Dermis lymphatic vessel endothelial cell (primary cell): ENCODE results near the gene TAS2R20. TPM values are rescaled to one million over a fixed set of nuclear protein-coding genes. Genes with fewer than 3 reads are reported as not detected.

Source experiments
- total RNA-seq: library from RNA; depleted of rRNA; stranded (reverse); fragments of >200 nt; gene quantifications from 2 replicates; pipeline ENCODE4 v1.2.1, GENCODE V29; 2014

The TAS2R20 gene
- total RNA-seq, result 1.7 and 2.4 TPM in 2 replicates

GRCh38 chr12:10998204-10998603 is at the start of gene TAS2R20:
TSS of gene TAS2R20 (minus strand) at chr12:10998304. CDS start at chr12:10997875, 429 bp downstream.

DNA sequence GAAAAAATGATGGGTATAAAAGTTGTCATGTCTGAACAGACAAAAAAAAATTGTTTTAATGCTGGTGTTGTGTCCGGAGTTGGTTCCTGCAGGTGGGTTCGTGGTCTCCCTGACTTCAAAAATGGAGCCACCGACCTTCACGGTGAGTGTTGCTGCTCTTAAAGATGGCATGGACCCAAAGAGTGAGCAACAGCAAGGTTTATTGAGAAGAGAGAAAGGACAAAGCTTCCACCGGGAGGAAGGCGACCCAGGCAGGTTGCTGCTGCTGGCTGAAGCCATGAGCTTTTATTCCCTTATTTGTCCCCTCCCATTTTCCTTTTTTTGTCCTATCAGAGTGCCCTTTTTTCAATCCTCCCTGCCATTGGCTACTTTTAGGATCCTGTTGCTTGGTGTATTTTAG is 33.2 kb upstream of the TAS2R20 start, which contains the start of gene TAS2R31:
Gene TAS2R31 (minus strand): TSS at position 101 of the 400 bp plus-strand sequence. CDS start 72 bp downstream, at position 29.

DNA sequence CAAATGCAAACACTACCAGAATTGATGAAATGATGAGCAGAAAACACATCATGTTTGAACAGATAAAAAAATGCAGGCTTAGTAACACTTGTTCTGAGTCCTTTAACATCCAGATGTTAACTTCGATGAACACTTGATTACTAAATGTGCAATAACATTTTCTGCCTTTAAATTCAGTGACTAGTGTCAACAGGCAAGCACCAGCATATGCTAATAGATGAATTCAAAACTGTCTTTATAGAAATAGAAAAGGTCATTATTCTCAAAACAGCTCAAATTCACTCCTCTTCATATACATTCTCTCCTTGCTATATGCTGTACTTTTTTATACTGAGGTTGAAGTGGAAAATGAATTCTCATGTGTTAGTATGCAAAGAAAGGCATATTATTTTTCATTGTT is 24.4 kb upstream of the TAS2R20 start, which contains the start of gene TAS2R19:
Gene TAS2R19 (minus strand): TSS at position 101 of the 400 bp plus-strand sequence. CDS start 49 bp downstream, at position 52.

GRCh38 chr12:10986812-10987211 is 11.3 kb downstream of the TAS2R20 start, which contains the start of gene TAS2R50:
TSS of gene TAS2R50 (minus strand) at chr12:10986912. CDS start at chr12:10986860, 52 bp downstream.

Other genes with a start within 250 kb of the TAS2R20 start
- gene TAS2R7, start 195.7 kb downstream of the TAS2R20 start, total RNA-seq, result 0.09 TPM in 1 of 2 replicates, not detected in the other
- 0.09 and 0.11 TPM in 2 replicates for gene TAS2R8, start 191.0 kb downstream of the TAS2R20 start, total RNA-seq
- 0.09 and 0.11 TPM in 2 replicates for gene TAS2R9, start 188.1 kb downstream of the TAS2R20 start, total RNA-seq
- 0.43 and 0.77 TPM in 2 replicates for gene TAS2R10, start 171.9 kb downstream of the TAS2R20 start, total RNA-seq
- 0.17 and 0.22 TPM in 2 replicates for gene PRR4, start 148.8 kb downstream of the TAS2R20 start, total RNA-seq
- 7.6 and 10.3 TPM in 2 replicates for gene PRH1, start 114.0 kb downstream of the TAS2R20 start, total RNA-seq
- 0.54 and 1.0 TPM in 2 replicates for gene TAS2R13, start 88.7 kb downstream of the TAS2R20 start, total RNA-seq
- gene PRH2, start 69.1 kb downstream of the TAS2R20 start, total RNA-seq, result 0.09 TPM in 1 of 2 replicates, not detected in the other
- 1.5 and 1.6 TPM in 2 replicates for gene TAS2R14, start 59.0 kb downstream of the TAS2R20 start, total RNA-seq
- gene TAS2R50, start 11.4 kb downstream of the TAS2R20 start, total RNA-seq, result 1.6 and 2.4 TPM in 2 replicates
- gene TAS2R19, start 24.3 kb upstream of the TAS2R20 start, total RNA-seq, result 2.9 and 4.0 TPM in 2 replicates
- 2.7 and 3.1 TPM in 2 replicates for gene TAS2R31, start 33.1 kb upstream of the TAS2R20 start, total RNA-seq
- gene TAS2R46, start 64.0 kb upstream of the TAS2R20 start, total RNA-seq, result 1.5 and 1.6 TPM in 2 replicates
- 0.22 TPM in 1 of 2 replicates, not detected in the other for gene TAS2R43, start 94.0 kb upstream of the TAS2R20 start, total RNA-seq
- gene TAS2R30, start 136.3 kb upstream of the TAS2R20 start, total RNA-seq, result 1.6 and 2.7 TPM in 2 replicates
- gene SMIM10L1, start 172.9 kb upstream of the TAS2R20 start, total RNA-seq, result 4.4 and 5.7 TPM in 2 replicates
- gene TAS2R42, start 188.6 kb upstream of the TAS2R20 start, total RNA-seq, result not detected in 2 replicates